Central memory CD8-positive, alpha-beta T cell (primary cell): ENCODE data around the gene MROH7.

Source experiments
- ATAC-seq: fragments of 150-1000 bp; cut with Tn5 transposase; replicated peaks from 2 replicates; pipeline ENCODE4 v1.10.0; 2022; ENCODE audit warnings: mild to moderate bottlenecking, moderate FRiP score, moderate number of reproducible peaks; ENCODE audit not compliant: poor library complexity, severe bottlenecking; ENCODE audit errors: extremely low read depth
- DNase-seq, 2 donors: peaks; one replicate each; pipeline ENCODE4 v3.0.0; 2021; ENCODE audit warnings: low spot score in 2 of 2
- H3K27ac Mint-ChIP-seq: one replicate; pipeline ENCODE4 v1.8.0; 2022; ENCODE audit warnings: low read depth, mild to moderate bottlenecking, moderate library complexity, mixed read lengths
- H3K27me3 Mint-ChIP-seq: one replicate; pipeline ENCODE4 v1.8.0; 2022; ENCODE audit warnings: mixed read lengths
- H3K36me3 Mint-ChIP-seq: one replicate; pipeline ENCODE4 v1.8.0; 2022; ENCODE audit warnings: mild to moderate bottlenecking, moderate library complexity, mixed read lengths; ENCODE audit not compliant: insufficient read depth
- H3K4me1 Mint-ChIP-seq: one replicate; pipeline ENCODE4 v1.8.0; 2022; ENCODE audit warnings: mixed read lengths
- H3K4me3 Mint-ChIP-seq: one replicate; pipeline ENCODE4 v1.8.0; 2022; ENCODE audit warnings: mild to moderate bottlenecking, moderate library complexity, mixed read lengths
- H3K9me3 Mint-ChIP-seq: one replicate; pipeline ENCODE4 v1.8.0; 2022; ENCODE audit warnings: mixed read lengths

Gene MROH7

GRCh38 chr1:54698346-54698745 is 56.8 kb downstream of the MROH7 start:
- Mint-ChIP-seq H3K9me3 (no peaks in the 10 kb centered on the region), H3K27me3 (peaks cover 54% of the 10 kb centered on the region), H3K27ac (no peak overlapping the region), H3K4me3 (no peak overlapping the region), H3K4me1 (no peaks in the 10 kb centered on the region), H3K36me3 (no peaks in the 10 kb centered on the region)
- ATAC-seq (no peak), DNase-seq (no peak)

- H3K27ac Mint-ChIP-seq: no peak overlapping the region
Measured at GRCh38 chr1:54699936-54700525, 58.4 kb downstream of the MROH7 start.

DNA sequence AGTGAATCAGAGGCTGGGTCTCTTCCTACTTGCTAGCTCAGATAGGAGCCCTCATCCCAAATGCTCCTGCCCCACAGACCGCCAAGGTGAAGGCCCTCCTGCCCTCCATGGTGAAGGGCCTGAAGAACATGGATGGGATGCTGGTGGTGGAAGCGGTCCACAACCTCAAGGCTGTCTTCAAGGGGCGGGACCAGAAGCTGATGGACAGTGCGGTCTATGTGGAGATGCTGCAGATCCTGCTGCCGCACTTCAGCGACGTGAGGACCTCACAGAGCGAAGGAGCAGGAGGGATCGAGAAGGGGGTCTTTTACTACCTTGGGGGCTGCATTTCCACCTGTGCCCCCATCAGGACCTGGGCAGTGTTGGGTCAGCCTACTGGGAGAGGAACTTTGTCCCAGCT is 59.5 kb downstream of the MROH7 start:
- Mint-ChIP-seq H3K4me3 (no peak overlapping the region), H3K27ac (no peak overlapping the region), H3K4me1 (no peaks in the 10 kb centered on the region), H3K27me3 (peaks cover 69% of the 10 kb centered on the region), H3K36me3 (no peaks in the 10 kb centered on the region), H3K9me3 (no peaks in the 10 kb centered on the region)
- ATAC-seq: no peak
- DNase-seq: no peak

More at GRCh38 chr1:54699936-54700525, 58.4 kb downstream of the MROH7 start:
- no peaks in the 10 kb centered on the region for H3K36me3 Mint-ChIP-seq
- no peak overlapping the region for H3K4me3 Mint-ChIP-seq
- peaks cover 62% of the 10 kb centered on the region for H3K27me3 Mint-ChIP-seq
- no peaks in the 10 kb centered on the region for H3K4me1 Mint-ChIP-seq
- ATAC-seq: no peak
- no peaks in the 10 kb centered on the region for H3K9me3 Mint-ChIP-seq
- DNase-seq: no peak

DNA sequence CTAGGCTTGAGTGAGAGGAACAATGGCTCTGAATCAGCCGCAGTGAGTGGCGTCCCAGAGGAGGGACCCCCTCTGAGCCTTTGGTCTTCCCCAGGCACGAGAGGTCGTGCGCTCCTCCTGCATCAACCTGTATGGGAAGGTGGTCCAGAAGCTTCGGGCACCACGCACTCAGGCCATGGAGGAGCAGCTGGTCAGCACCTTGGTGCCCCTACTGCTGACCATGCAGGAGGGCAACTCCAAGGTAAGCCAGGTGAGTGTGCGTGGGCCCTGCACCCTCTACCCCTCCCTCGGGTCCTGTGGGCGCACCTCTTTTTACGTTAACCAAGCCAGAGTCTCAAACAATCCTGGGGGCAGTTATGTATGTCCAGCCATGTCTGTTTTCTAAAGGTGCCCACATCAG is 60.4 kb downstream of the MROH7 start:
- Mint-ChIP-seq H3K36me3 (no peaks in the 10 kb centered on the region), H3K4me1 (no peaks in the 10 kb centered on the region), H3K9me3 (no peaks in the 10 kb centered on the region), H3K27me3 (peaks cover 65% of the 10 kb centered on the region), H3K27ac (no peak overlapping the region), H3K4me3 (no peak overlapping the region)
- DNase-seq (no peak), ATAC-seq (no peak)

DNA sequence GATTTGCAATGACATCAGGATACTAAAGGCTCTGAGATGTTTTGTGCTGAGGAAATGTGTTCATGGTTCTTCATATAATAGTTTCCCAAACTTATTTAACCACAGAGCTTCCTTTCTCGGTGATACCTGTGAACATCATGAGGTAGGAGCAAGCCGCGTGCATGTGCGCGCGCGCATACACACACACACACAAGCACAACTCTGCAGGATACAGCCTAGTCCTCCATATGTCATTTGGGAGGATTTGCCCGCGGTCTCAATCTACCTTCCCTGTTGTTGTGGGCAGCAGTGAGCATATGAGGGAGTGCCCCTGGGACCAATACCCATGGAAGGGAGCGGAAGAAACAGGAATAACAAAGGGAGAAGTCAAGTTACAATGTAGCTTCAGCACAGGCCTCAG is 61.9 kb downstream of the MROH7 start:
- no peak overlapping the region for H3K4me3 Mint-ChIP-seq
- no peak for ATAC-seq
- peaks cover 58% of the 10 kb centered on the region for H3K27me3 Mint-ChIP-seq
- no peak overlapping the region for H3K27ac Mint-ChIP-seq
- H3K4me1 Mint-ChIP-seq: no peaks in the 10 kb centered on the region
- no peaks in the 10 kb centered on the region for H3K9me3 Mint-ChIP-seq
- no peaks in the 10 kb centered on the region for H3K36me3 Mint-ChIP-seq
- DNase-seq: no peak

- Mint-ChIP-seq H3K27me3 (peaks cover 46% of the 10 kb centered on the region), H3K27ac (no peak overlapping the region), H3K36me3 (peaks cover 2% of the 10 kb centered on the region), H3K4me3 (no peak overlapping the region), H3K4me1 (no peaks in the 10 kb centered on the region), H3K9me3 (no peaks in the 10 kb centered on the region)
- DNase-seq (no peak), ATAC-seq (no peak)
Measured at GRCh38 chr1:54705153-54705552, 63.6 kb downstream of the MROH7 start.

DNA sequence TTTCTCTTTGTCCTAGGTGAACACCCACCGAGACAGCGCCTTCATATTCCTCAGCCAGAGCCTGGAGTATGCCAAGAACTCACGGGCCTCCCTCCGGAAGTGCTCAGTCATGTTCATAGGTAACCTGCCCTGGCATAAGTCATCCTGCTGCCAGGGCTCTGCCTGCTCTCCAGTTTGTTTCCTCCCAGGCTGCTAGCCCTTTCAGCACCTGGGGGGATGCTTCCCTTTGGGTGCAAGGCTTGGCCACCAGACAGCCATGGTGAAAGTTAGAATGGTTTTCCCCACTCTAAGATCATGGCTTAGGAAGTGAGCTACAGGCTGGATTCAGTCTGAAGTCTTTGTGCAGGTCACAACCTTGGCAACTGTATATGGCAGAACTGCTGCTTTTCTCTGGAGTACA is 64.8 kb downstream of the MROH7 start:
- H3K27ac Mint-ChIP-seq: no peak overlapping the region
- ATAC-seq: no peak
- H3K4me3 Mint-ChIP-seq: no peak overlapping the region
- peaks cover 45% of the 10 kb centered on the region for H3K27me3 Mint-ChIP-seq
- no peak for DNase-seq
- H3K36me3 Mint-ChIP-seq: peaks cover 3% of the 10 kb centered on the region
- no peaks in the 10 kb centered on the region for H3K9me3 Mint-ChIP-seq
- H3K4me1 Mint-ChIP-seq: no peaks in the 10 kb centered on the region

DNA sequence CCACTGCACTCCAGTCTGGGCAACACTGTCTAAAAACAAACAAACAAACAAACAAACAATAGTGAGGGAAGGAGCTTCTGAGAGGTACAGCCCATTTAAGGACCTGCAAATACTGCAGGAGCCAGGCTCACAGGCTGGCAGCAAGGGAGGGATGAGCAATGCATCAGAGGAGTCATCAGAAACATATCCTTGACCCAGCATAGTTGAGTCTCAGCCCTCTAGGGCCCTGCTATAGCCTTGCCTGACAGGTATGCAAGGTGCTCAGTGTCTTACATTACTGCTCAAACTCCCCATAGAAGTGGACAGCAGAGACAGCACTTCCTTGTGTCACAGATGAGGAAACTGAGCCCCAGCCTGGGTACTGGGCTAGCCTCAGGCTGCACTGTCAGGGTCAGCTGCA is 66.8 kb downstream of the MROH7 start:
- Mint-ChIP-seq H3K27ac (no peak overlapping the region), H3K27me3 (peaks cover 25% of the 10 kb centered on the region), H3K36me3 (peaks cover 3% of the 10 kb centered on the region)

DNA sequence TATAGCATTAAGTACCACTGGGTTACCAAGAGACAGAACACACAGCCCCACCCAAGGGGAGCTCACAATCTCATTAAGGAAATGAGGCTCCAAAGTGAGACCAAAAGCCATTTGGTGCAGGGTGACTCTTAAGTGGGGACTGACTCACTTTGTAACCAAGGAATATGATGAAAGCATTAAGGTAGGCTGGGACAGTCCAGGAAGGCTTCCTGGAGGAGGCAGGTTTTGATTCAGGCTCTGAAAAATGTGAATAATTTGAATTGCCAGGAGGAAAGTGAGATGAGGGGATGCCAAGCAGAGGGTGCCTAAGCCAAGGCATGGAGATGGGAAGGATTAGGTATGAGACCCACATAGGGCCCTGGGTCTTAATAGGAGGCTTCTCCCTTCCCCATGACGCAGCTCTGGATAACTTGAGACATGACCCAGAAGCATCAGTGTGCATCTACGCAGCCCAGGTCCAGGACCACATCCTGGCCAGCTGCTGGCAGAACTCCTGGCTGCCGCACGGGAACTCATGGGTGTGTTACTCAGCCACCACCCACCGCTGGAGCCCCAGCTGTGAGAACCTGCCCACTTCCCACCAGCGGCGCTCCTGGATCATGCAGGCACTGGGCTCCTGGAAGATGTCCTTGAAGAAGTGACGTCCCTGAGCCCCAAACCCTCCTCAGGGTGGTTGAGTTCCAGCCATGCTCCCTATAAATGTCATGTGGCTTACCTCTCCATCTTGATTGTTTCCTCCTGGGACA is 68.1 kb downstream of the MROH7 start:
- peaks cover 3% of the 10 kb centered on the region for H3K36me3 Mint-ChIP-seq
- H3K27ac Mint-ChIP-seq: no peak overlapping the region
- DNase-seq: no peak
- peaks cover 19% of the 10 kb centered on the region for H3K27me3 Mint-ChIP-seq
- H3K4me1 Mint-ChIP-seq: no peaks in the 10 kb centered on the region
- no peak for ATAC-seq
- H3K4me3 Mint-ChIP-seq: no peak overlapping the region
- H3K9me3 Mint-ChIP-seq: no peaks in the 10 kb centered on the region

More for the DNA sequence above, 66.8 kb downstream of the MROH7 start:
- no peak for ATAC-seq
- no peak for DNase-seq
- Mint-ChIP-seq H3K4me1 (no peaks in the 10 kb centered on the region), H3K4me3 (no peak overlapping the region), H3K9me3 (no peaks in the 10 kb centered on the region)

- DNase-seq: no peak
- Mint-ChIP-seq H3K4me1 (peaks cover 5% of the 10 kb centered on the region), H3K4me3 (no peak overlapping the region), H3K36me3 (peaks cover 4% of the 10 kb centered on the region), H3K27ac (no peak overlapping the region), H3K27me3 (peaks cover 13% of the 10 kb centered on the region), H3K9me3 (no peaks in the 10 kb centered on the region)
- no peak for ATAC-seq
Measured at GRCh38 chr1:54710434-54710833, 68.8 kb downstream of the MROH7 start.

DNA sequence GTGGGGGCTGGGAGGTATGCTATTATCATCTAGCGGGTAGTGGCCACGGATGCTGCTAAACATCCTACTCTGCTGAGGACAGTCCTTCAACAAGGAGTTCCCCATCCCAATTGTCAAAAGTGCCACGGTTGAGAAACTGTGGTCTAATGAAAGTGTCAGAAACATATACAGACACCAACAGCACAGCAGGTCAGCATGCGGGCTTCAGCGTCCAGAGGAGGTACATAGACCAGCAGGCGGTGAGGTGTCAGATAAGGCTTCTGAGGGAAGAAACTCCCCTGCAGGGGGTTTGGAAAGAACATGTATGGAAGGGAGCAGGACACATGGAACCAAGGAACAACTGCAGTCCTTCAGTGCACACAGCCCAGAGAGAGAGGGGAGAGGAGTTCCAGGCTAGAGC is 69.3 kb downstream of the MROH7 start:
- H3K9me3 Mint-ChIP-seq: no peaks in the 10 kb centered on the region
- H3K4me1 Mint-ChIP-seq: peaks cover 7% of the 10 kb centered on the region
- H3K27ac Mint-ChIP-seq: no peak overlapping the region
- no peak overlapping the region for H3K4me3 Mint-ChIP-seq
- H3K27me3 Mint-ChIP-seq: peaks cover 10% of the 10 kb centered on the region
- peaks cover 8% of the 10 kb centered on the region for H3K36me3 Mint-ChIP-seq
- DNase-seq: no peak
- no peak for ATAC-seq

DNA sequence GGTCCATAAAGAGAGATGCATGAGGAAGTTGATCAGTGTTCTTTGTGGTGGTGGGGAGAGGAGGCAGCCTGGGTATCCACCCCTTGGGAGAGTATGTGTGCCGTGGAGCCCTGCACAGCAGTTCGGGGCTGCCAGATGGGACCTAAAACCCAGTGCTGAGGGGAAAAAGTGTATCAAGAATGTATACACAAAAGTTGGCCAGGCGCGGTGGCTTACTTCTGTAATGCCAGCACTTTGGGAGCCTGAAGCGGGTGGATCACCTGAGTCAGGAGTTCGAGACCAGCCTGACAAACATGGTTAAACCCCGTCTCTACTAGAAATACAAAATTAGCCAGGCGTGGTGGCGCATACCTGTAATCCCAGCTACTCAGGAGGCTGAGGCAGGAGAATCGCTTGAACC is 70.0 kb downstream of the MROH7 start:
- no peaks in the 10 kb centered on the region for H3K9me3 Mint-ChIP-seq
- no peak overlapping the region for H3K27ac Mint-ChIP-seq
- ATAC-seq (no peak), DNase-seq (no peak)
- H3K36me3 Mint-ChIP-seq: peaks cover 8% of the 10 kb centered on the region
- peaks cover 10% of the 10 kb centered on the region for H3K27me3 Mint-ChIP-seq
- no peak overlapping the region for H3K4me3 Mint-ChIP-seq
- H3K4me1 Mint-ChIP-seq: peaks cover 12% of the 10 kb centered on the region

DNA sequence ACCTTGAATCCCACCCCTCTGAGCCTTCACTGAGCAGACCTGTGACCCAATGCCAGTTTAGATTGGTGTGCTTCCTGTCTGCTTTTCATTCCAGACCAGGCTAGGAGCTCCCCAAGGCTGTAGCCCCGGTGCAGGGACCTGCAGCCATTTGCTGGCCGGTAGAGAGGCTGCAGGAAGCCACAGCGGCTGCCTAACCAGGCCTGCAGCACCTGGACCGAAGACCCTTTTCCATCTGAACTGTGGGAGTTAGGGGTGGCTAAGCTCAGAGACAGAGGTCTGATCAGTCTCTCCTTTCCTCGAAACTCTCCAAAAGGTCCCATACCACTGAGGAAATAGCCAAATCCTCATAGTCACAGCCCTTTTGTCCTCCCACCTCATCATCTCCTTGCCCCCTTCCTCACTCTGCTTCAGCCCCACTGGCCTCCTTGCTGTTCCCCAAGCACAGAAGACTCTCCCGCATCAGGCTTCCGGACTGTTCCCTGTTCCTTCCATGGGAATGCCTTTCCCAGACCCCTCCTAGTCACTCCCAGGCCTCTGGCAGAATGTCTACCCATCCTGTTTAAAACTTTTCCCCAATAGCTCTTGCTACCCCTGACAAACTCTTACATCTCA is 73.4 kb downstream of the MROH7 start:
- ATAC-seq: no peak
- H3K4me1 Mint-ChIP-seq: peaks cover 31% of the 10 kb centered on the region
- peaks cover 19% of the 10 kb centered on the region for H3K36me3 Mint-ChIP-seq
- peak overlapping the region; percentile 68 for H3K27ac Mint-ChIP-seq
- H3K9me3 Mint-ChIP-seq: no peaks in the 10 kb centered on the region
- no peak for DNase-seq
- no peaks in the 10 kb centered on the region for H3K27me3 Mint-ChIP-seq
- peak overlapping the region; percentile 71 for H3K4me3 Mint-ChIP-seq
